HG02884 (cell line): ENCODE data around the gene EIF4G3.

ENCODE experiments used
- ATAC-seq: cut with Tn5 transposase; IDR thresholded peaks from one replicate; pipeline ENCODE4 v1.9.1; 2021; ENCODE audit warnings: mild to moderate bottlenecking, moderate library complexity; ENCODE audit not compliant: unreplicated experiment

EIF4G3 gene

GRCh38 chr1:21003281-21004045, 173.2 kb downstream of the EIF4G3 start:
- no peak for ATAC-seq

- no peak for ATAC-seq
These were observed 175.7 kb downstream of the EIF4G3 start for GRCh38 chr1:21001042-21001441.

GRCh38 chr1:21000245-21000594, 176.5 kb downstream of the EIF4G3 start:
- ATAC-seq: no peak

GRCh38 chr1:20999525-21000244, 177.0 kb downstream of the EIF4G3 start:
- no peak for ATAC-seq

GRCh38 chr1:20998826-20999225, 177.9 kb downstream of the EIF4G3 start:
- ATAC-seq: no peak

GRCh38 chr1:20997602-20998224, 179.0 kb downstream of the EIF4G3 start:
- no peak for ATAC-seq

- no peak for ATAC-seq
These were observed 180.1 kb downstream of the EIF4G3 start for GRCh38 chr1:20996554-20996953.

GRCh38 chr1:20993716-20994575, 182.8 kb downstream of the EIF4G3 start:
- ATAC-seq: no peak

GRCh38 chr1:20992322-20993056, 184.2 kb downstream of the EIF4G3 start:
- no peak for ATAC-seq

GRCh38 chr1:20988943-20989342, 187.8 kb downstream of the EIF4G3 start:
- ATAC-seq: no peak

GRCh38 chr1:20987831-20988825, 188.6 kb downstream of the EIF4G3 start:
- ATAC-seq: no peak

- no peak for ATAC-seq
These were observed 193.3 kb downstream of the EIF4G3 start for GRCh38 chr1:20983297-20983889.

GRCh38 chr1:20982316-20982715, 194.4 kb downstream of the EIF4G3 start:
- no peak for ATAC-seq

- ATAC-seq: no peak
These were observed 194.8 kb downstream of the EIF4G3 start for GRCh38 chr1:20981915-20982314.

- ATAC-seq: no peak
These were observed 196.6 kb downstream of the EIF4G3 start for GRCh38 chr1:20980051-20980450.

GRCh38 chr1:20978413-20978812, 198.3 kb downstream of the EIF4G3 start:
- ATAC-seq: no peak

GRCh38 chr1:20975668-20976067, 201.0 kb downstream of the EIF4G3 start:
- no peak for ATAC-seq

GRCh38 chr1:20974951-20975350, 201.7 kb downstream of the EIF4G3 start:
- no peak for ATAC-seq

GRCh38 chr1:20974069-20974468, 202.6 kb downstream of the EIF4G3 start:
- ATAC-seq: no peak
